ENCODE results near the gene PLIN5. TPM values are rescaled to one million over a fixed set of nuclear protein-coding genes. Genes with fewer than 3 reads are reported as not detected.

Gene PLIN5
- total RNA-seq, 1 donor from 2014 or later, result not detected

- DNase-seq (ENCODE audit: extremely low spot score, unreplicated experiment), result no peak
- Mint-ChIP-seq H3K9me3 (ENCODE audit: unreplicated experiment) (no peaks in the 10 kb centered on the region), H3K27ac (ENCODE audit: unreplicated experiment) (no peak overlapping the region)
Observed at GRCh38 chr19:4492337-4493103, 42.5 kb downstream of the PLIN5 start.

GRCh38 chr19:4491446-4491845 is 43.6 kb downstream of the PLIN5 start:
- no peak for TF ChIP-seq CTCF (IDR thresholded peaks at IDR 0.05)
- no peak for DNase-seq (ENCODE audit: extremely low spot score, unreplicated experiment)
- H3K4me3 Mint-ChIP-seq (ENCODE audit: unreplicated experiment), result no peak overlapping the region
- no peak overlapping the region for H3K27ac Mint-ChIP-seq (ENCODE audit: unreplicated experiment)
- no peaks in the 10 kb centered on the region for H3K9me3 Mint-ChIP-seq (ENCODE audit: unreplicated experiment)
- H3K4me1 Mint-ChIP-seq (ENCODE audit: unreplicated experiment), result no peaks in the 10 kb centered on the region
- H3K36me3 Mint-ChIP-seq (ENCODE audit: unreplicated experiment), result peaks cover 18% of the 10 kb centered on the region
- no peaks in the 10 kb centered on the region for H3K27me3 Mint-ChIP-seq (ENCODE audit: unreplicated experiment)

More at GRCh38 chr19:4492337-4493103, 42.5 kb downstream of the PLIN5 start:
- H3K4me1 Mint-ChIP-seq (ENCODE audit: unreplicated experiment), result no peaks in the 10 kb centered on the region
- H3K36me3 Mint-ChIP-seq (ENCODE audit: unreplicated experiment), result peaks cover 15% of the 10 kb centered on the region
- no peaks in the 10 kb centered on the region for H3K27me3 Mint-ChIP-seq (ENCODE audit: unreplicated experiment)
- no peak for TF ChIP-seq CTCF (IDR thresholded peaks at IDR 0.05)
- H3K4me3 Mint-ChIP-seq (ENCODE audit: unreplicated experiment), result no peak overlapping the region

- TF ChIP-seq CTCF (IDR thresholded peaks at IDR 0.05), result no peak
- no peak overlapping the region for H3K4me3 Mint-ChIP-seq (ENCODE audit: unreplicated experiment)
- H3K4me1 Mint-ChIP-seq (ENCODE audit: unreplicated experiment), result no peaks in the 10 kb centered on the region
- H3K36me3 Mint-ChIP-seq (ENCODE audit: unreplicated experiment), result peaks cover 24% of the 10 kb centered on the region
- no peak overlapping the region for H3K27ac Mint-ChIP-seq (ENCODE audit: unreplicated experiment)
- no peaks in the 10 kb centered on the region for H3K27me3 Mint-ChIP-seq (ENCODE audit: unreplicated experiment)
- no peak for DNase-seq (ENCODE audit: extremely low spot score, unreplicated experiment)
- no peaks in the 10 kb centered on the region for H3K9me3 Mint-ChIP-seq (ENCODE audit: unreplicated experiment)
Observed at GRCh38 chr19:4488496-4488895, 46.5 kb downstream of the PLIN5 start.

- no peaks in the 10 kb centered on the region for H3K27me3 Mint-ChIP-seq (ENCODE audit: unreplicated experiment)
- H3K27ac Mint-ChIP-seq (ENCODE audit: unreplicated experiment), result no peak overlapping the region
- no peaks in the 10 kb centered on the region for H3K4me1 Mint-ChIP-seq (ENCODE audit: unreplicated experiment)
- H3K4me3 Mint-ChIP-seq (ENCODE audit: unreplicated experiment), result no peak overlapping the region
- no peaks in the 10 kb centered on the region for H3K9me3 Mint-ChIP-seq (ENCODE audit: unreplicated experiment)
- TF ChIP-seq CTCF (IDR thresholded peaks at IDR 0.05), result no peak
- DNase-seq (ENCODE audit: extremely low spot score, unreplicated experiment), result no peak
- peaks cover 26% of the 10 kb centered on the region for H3K36me3 Mint-ChIP-seq (ENCODE audit: unreplicated experiment)
Observed at GRCh38 chr19:4487572-4487971, 47.5 kb downstream of the PLIN5 start.

GRCh38 chr19:4483385-4483784 is 51.6 kb downstream of the PLIN5 start:
- Mint-ChIP-seq H3K9me3 (ENCODE audit: unreplicated experiment) (no peaks in the 10 kb centered on the region), H3K27me3 (ENCODE audit: unreplicated experiment) (no peaks in the 10 kb centered on the region), H3K4me1 (ENCODE audit: unreplicated experiment) (no peaks in the 10 kb centered on the region), H3K4me3 (ENCODE audit: unreplicated experiment) (no peak overlapping the region), H3K36me3 (ENCODE audit: unreplicated experiment) (peaks cover 18% of the 10 kb centered on the region), H3K27ac (ENCODE audit: unreplicated experiment) (no peak overlapping the region)
- no peak for TF ChIP-seq CTCF (IDR thresholded peaks at IDR 0.05)
- no peak for DNase-seq (ENCODE audit: extremely low spot score, unreplicated experiment)
